Hindlimb muscle (tissue), 1 donor: ENCODE data around the gene NAP1L4. TPM values are rescaled to one million over a fixed set of nuclear protein-coding genes. Genes with fewer than 3 reads are reported as not detected.
A peak's percentile ranks its signal among the peaks of the same experiment; 100 is the strongest.

Experiments used
- DNase-seq: peaks from one replicate; pipeline ENCODE4 v3.0.0-alpha.2; 2013
- polyA plus RNA-seq: library from polyadenylated mRNA; unstranded; fragments of 120-200 nt; gene quantifications from one replicate; pipeline ENCODE4 v1.2.1, GENCODE V29; 2013; ENCODE audit not compliant: insufficient read length

The NAP1L4 gene
- polyA plus RNA-seq, 1 donor, result 113 TPM

- DNase-seq, result no peak
Observed at GRCh38 chr11:2934021-2934550, 58.0 kb downstream of the NAP1L4 start.

GRCh38 chr11:2933375-2934020 lies 58.6 kb downstream of the NAP1L4 start:
- DNase-seq, result peak; percentile 47

GRCh38 chr11:2932850-2933251 lies 59.3 kb downstream of the NAP1L4 start:
- DNase-seq, result no peak

GRCh38 chr11:2931771-2932738 lies 60.1 kb downstream of the NAP1L4 start:
- DNase-seq, result no peak

- DNase-seq, result no peak
Observed at GRCh38 chr11:2931420-2931746, 60.7 kb downstream of the NAP1L4 start.

GRCh38 chr11:2930704-2931419 lies 61.3 kb downstream of the NAP1L4 start:
- DNase-seq, result no peak

- no peak for DNase-seq
Observed at GRCh38 chr11:2929950-2930703, 62.0 kb downstream of the NAP1L4 start.

GRCh38 chr11:2929531-2929949 lies 62.6 kb downstream of the NAP1L4 start:
- DNase-seq, result no peak

GRCh38 chr11:2928605-2929530 lies 63.3 kb downstream of the NAP1L4 start, which contains the start of gene PHLDA2:
PHLDA2 (minus strand) TSS chr11:2929420; CDS start chr11:2929364, 56 bp downstream.
- DNase-seq, result no peak

- DNase-seq, result no peak
Observed at GRCh38 chr11:2927851-2928604, 64.1 kb downstream of the NAP1L4 start.

- DNase-seq, result no peak
Observed at GRCh38 chr11:2927121-2927800, 64.9 kb downstream of the NAP1L4 start.

- no peak for DNase-seq
Observed at GRCh38 chr11:2926611-2927051, 65.5 kb downstream of the NAP1L4 start.

GRCh38 chr11:2924821-2925675 lies 67.1 kb downstream of the NAP1L4 start:
- DNase-seq, result no peak

- DNase-seq, result no peak
Observed at GRCh38 chr11:2924381-2924780, 67.7 kb downstream of the NAP1L4 start.

- no peak for DNase-seq
Observed at GRCh38 chr11:2923446-2924375, 68.4 kb downstream of the NAP1L4 start.

- DNase-seq, result no peak
Observed at GRCh38 chr11:2922655-2923054, 69.5 kb downstream of the NAP1L4 start.
